ENCODE data around the gene MYO3B.

MYO3B gene

DNA sequence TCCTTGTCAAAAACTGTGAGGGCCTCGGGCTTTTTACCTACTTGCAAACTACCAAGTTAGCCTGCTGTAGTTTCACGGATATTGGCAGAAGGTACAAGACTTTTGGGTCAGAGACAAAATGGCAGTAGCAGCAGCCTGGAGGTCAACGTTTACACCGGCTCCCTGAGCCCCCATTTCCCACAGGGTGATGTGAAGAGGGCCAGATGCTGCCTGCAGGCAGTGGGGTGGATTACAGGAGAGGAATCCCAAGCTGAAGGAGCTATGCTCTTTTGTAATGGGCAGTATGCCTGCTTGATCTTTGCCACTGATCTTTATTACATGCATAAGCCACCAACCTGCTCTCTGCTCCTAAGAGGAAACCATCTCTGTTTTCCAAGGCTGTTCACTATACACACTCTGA lies 507.6 kb downstream of the MYO3B start:
- TF ChIP-seq, protein P1, sequence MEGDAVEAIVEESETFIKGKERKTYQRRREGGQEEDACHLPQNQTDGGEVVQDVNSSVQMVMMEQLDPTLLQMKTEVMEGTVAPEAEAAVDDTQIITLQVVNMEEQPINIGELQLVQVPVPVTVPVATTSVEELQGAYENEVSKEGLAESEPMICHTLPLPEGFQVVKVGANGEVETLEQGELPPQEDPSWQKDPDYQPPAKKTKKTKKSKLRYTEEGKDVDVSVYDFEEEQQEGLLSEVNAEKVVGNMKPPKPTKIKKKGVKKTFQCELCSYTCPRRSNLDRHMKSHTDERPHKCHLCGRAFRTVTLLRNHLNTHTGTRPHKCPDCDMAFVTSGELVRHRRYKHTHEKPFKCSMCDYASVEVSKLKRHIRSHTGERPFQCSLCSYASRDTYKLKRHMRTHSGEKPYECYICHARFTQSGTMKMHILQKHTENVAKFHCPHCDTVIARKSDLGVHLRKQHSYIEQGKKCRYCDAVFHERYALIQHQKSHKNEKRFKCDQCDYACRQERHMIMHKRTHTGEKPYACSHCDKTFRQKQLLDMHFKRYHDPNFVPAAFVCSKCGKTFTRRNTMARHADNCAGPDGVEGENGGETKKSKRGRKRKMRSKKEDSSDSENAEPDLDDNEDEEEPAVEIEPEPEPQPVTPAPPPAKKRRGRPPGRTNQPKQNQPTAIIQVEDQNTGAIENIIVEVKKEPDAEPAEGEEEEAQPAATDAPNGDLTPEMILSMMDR (IDR thresholded peaks at IDR 0.05; ENCODE audit: low read depth, low read length), result no peak
- DNase-seq (ENCODE audit: low read depth in 2 of 2), result no peak
- H3K4me3 ChIP-seq (replicated peaks in 1 of 2; ENCODE audit: low read depth in 2 of 2, low read length in 2 of 2), result no peak overlapping the region

DNA sequence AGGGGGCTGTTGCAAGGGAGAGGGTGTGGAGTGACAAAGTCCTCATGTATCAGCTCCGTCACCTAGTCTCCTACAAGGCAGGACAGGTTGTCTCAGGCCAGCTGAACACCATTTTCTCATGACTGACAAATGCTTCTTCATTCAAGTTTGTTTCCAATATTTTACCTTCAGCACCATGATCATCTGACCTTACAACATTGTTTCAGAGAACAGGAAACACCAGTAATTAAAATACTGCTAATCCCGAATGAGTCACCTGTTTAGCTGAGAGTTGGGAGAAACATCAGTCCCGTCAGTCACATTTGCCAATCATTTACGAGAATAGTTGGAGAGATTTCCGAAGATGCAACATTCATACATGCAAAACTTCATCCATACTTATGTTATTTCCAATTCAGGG lies 511.5 kb downstream of the MYO3B start:
- TF ChIP-seq, protein P1 (IDR thresholded peaks at IDR 0.05; ENCODE audit: low read depth, low read length), result no peak
- no peak for DNase-seq (ENCODE audit: low read depth in 2 of 2)
- H3K4me3 ChIP-seq (replicated peaks in 1 of 2; ENCODE audit: low read depth in 2 of 2, low read length in 2 of 2), result no peak overlapping the region

DNA sequence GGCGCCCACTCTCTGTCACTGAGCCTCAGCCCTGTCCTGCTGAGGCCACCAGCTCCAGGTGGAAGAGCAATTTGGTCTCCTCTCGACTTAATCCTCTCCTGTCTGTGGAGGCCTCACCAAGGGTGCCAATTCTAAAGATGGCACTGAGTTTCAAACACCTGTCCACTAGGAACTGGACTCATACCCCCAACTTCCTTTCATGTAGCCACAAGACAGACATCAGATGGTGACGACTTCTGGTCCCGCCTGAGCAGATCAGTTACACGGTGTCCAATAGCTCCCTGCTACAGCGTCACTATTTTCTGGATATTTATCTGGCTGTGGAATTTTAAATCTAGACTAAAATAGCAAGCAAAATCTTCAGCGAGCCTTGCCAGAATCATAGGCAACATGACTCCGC lies 512.7 kb downstream of the MYO3B start:
- DNase-seq (ENCODE audit: low read depth in 2 of 2), result no peak
- TF ChIP-seq, protein P1 (IDR thresholded peaks at IDR 0.05; ENCODE audit: low read depth, low read length), result no peak
- no peak overlapping the region for H3K4me3 ChIP-seq (replicated peaks in 1 of 2; ENCODE audit: low read depth in 2 of 2, low read length in 2 of 2)

DNA sequence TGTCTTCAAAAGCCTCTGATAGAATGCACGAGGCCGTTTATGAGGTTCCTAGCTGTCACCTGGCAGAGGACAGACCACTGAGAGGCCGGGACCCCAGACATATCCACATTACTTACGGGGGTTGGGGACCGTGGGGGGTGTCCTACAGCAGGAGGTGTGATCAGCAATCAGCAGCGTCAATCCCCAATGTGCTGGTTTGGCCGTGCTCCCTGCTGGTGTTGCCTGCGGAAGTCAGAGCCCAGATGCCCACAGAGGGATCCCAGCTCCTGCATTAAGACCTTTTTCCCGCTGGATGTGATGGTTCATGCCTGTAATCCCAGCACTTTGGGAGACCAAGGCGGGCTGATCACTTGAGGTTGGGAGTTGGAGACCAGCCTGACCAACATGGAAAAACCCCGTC lies 516.4 kb downstream of the MYO3B start:
- DNase-seq (ENCODE audit: low read depth in 2 of 2), result no peak
- TF ChIP-seq, protein P1 (IDR thresholded peaks at IDR 0.05; ENCODE audit: low read depth, low read length), result no peak

GRCh38 chr2:170695521-170696410 lies 517.8 kb downstream of the MYO3B start:
- TF ChIP-seq, protein P1 (IDR thresholded peaks at IDR 0.05; ENCODE audit: low read depth, low read length), result no peak
- no peak for DNase-seq (ENCODE audit: low read depth in 2 of 2)
- H3K4me3 ChIP-seq (replicated peaks in 1 of 2; ENCODE audit: low read depth in 2 of 2, low read length in 2 of 2), result no peak overlapping the region

More for the DNA sequence above, 516.4 kb downstream of the MYO3B start:
- no peak overlapping the region for H3K4me3 ChIP-seq (replicated peaks in 1 of 2; ENCODE audit: low read depth in 2 of 2, low read length in 2 of 2)

DNA sequence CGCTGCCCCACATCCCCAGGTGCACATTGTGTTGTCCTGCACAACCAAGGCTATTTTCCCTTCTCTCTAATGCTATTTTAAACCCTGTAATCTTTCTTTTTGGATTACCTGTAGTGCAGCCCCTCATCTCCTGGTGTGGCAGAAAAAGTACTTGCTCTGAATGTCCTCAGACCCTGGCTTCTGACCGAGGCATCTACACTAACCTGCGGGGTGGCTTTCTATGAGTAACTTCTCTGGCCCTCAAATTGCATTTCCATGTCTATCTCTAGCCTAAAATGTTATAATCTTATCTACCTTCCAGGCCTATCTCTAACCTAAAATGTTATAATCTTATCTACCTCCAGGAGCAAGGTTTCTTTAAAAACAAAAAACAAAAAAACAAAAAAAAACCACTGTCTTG lies 519.0 kb downstream of the MYO3B start:
- TF ChIP-seq, protein P1 (IDR thresholded peaks at IDR 0.05; ENCODE audit: low read depth, low read length), result no peak
- DNase-seq (ENCODE audit: low read depth in 2 of 2), result no peak
- H3K4me3 ChIP-seq (replicated peaks in 1 of 2; ENCODE audit: low read depth in 2 of 2, low read length in 2 of 2), result no peak overlapping the region

Measured in cardiac fibroblast (primary cell).